NCI-H748 (cell line): ENCODE data around the gene OR52E1.
"Not testable (repeated sequence)": the region's sequence is repeated elsewhere in the genome, so short reads cannot be mapped to it uniquely, and the experiment has no call there.

Source experiments
- DNase-seq: peaks from one replicate; lab custom pipeline; 2025; ENCODE audit not compliant: unreplicated experiment; lab: John Stamatoyannopoulos, UW

The OR52E1 gene

GRCh38 chr11:5069272-5069671 is at the start of gene OR52E1:
OR52E1 (plus strand) TSS chr11:5069572.
- DNase-seq: no peak

DNA sequence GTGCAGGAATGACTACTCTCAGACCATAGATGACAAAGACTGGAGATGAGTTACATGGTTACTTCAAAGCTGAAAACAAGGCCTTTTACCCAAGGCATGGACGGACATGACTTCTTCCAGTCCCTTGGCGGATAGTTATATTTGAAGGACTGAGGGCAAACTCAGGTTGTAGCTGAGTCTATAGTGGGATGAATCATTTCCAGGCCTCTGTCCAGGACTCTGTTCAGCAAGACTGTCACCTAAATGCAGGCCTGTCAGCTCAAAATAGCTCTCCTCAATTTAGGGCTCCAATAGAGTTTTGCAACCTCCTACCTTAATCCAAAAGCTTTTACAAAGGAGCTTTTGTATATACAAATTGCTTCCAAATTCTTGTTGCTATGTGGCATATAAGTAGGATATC is 47.4 kb upstream of the OR52E1 start:
- DNase-seq: no peak

- DNase-seq: no peak
Observed at GRCh38 chr11:5036669-5037068, 32.7 kb upstream of the OR52E1 start.

DNA sequence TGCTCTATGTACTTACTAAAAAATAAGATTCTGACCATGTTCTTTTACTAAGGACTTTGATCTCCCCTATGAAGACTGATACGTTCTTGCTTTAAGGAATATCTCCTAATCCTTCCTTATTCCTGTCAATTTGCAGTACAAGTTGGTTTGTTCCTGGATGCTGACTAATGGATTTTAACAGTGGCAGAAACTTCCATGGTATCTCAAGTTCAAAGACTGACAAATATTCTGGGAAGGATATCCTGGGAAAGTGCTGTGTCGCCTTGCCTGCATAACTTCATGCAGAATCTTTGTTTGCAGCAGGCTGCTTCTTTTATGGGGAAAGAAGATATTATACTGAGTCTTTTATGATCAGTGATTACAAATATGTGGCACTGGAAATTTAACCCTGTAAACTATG is 31.4 kb upstream of the OR52E1 start:
- DNase-seq: no peak

DNA sequence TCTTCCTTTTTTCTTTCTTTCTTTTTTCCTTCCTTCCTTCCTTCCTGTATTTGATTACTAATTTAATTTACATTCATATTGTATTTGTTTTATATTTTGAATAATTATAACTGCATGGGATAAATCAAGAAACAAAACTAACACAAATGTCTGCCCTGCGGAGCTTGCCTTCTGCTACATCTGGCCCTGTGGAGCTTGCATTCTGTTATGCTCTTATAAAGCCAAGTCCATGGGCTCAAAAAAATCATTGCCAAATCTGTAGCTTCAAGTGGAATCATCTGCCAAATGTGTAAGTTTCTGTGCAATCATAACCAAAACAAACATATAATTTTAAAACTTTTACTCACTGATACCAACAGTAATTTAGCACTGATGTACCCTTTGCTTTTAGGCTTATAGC is 31.0 kb upstream of the OR52E1 start:
- no peak for DNase-seq

DNA sequence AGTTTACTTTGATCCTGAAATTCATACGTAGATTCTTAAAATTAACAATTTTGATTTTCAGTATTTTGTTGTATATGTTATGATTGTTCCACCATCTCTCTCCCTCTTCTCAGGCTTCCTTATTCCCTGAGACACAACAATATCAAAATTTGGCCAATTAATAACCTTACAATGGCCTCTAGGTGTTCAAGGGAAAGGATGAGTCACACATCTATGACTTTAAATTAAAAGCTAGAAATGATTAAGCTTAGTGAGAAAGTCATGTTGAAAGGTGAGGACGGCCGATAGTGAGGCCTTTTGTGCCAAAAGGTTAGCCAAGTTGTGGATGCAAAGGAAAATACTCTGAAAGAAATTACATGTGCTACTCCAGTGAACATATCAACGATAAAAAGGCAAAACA is 28.5 kb upstream of the OR52E1 start:
- DNase-seq: no peak

DNA sequence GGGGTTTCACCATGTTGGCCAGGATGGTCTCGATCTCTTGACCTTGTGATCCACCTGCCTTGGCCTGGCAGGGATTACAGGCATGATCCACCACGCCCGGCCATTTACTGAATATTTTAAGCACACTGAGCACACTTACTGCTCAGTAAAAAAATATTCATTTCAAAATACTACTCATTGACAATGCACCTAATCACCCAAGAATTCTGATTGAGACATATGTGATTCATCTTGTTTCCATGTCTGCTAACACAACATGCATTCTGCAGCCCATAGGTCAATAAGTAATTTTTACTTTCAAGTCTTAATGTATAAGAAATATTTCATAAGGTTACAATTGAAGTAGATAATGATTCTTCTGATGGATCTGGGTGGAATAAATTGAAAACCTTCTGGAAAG is 27.3 kb upstream of the OR52E1 start:
- no peak for DNase-seq

GRCh38 chr11:5043380-5043779 is 26.0 kb upstream of the OR52E1 start:
- no peak for DNase-seq

DNA sequence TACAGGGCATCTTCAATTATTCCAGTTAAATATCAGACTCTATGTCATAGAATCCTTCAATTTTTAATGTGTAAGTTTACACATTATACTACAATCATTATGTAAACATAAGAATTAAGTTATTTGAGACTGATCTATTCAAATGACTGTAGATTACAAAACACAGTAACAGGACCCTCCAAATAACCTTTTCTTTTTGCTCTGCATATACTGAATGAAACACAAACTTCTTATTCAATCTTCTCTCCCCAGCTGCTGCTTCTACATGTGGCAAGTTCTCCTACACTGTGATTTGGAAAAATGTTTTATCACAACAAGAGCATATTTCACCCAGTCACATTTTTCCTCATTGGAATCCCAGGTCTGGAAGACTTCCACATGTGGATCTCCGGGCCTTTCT is 23.1 kb upstream of the OR52E1 start, which contains the start of gene OR52J3:
TSS of gene OR52J3 (plus strand) at position 301 of the 400 bp plus-strand sequence. CDS start at position 301, 0 bp downstream.
- no peak for DNase-seq

DNA sequence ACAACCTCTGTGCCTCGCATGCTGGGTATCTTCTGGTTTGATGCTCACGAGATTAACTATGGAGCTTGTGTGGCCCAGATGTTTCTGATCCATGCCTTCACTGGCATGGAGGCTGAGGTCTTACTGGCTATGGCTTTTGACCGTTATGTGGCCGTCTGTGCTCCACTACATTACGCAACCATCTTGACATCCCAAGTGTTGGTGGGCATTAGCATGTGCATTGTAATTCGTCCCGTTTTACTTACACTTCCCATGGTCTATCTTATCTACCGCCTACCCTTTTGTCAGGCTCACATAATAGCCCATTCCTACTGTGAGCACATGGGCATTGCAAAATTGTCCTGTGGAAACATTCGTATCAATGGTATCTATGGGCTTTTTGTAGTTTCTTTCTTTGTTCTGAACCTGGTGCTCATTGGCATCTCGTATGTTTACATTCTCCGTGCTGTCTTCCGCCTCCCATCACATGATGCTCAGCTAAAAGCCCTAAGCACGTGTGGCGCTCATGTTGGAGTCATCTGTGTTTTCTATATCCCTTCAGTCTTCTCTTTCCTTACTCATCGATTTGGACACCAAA is 22.5 kb upstream of the OR52E1 start:
- no peak for DNase-seq

DNA sequence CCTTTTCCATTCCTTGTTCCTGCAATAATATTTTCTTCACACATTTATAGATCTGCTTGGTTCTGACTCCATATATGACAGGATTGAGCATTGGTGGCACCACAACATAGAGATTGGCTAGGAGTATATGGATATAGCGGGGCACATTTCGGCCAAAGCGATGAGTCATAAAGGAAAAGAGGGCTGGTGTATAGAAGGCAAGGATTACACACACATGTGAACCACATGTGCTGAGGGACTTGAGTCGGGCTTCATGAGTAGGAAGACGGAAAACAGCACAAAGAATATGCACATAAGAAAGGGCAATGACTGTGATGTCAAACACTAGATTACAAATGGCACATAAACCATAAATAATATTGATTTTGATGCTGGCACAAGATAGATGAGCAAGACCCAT is 10.7 kb upstream of the OR52E1 start:
- DNase-seq: not testable (repeated sequence)

GRCh38 chr11:5059391-5059790 is 10.0 kb upstream of the OR52E1 start, which contains the start of gene OR52E2:
OR52E2 (minus strand) TSS chr11:5059627; CDS start chr11:5059627, 0 bp downstream.
- DNase-seq: no peak

- no peak for DNase-seq
Observed at GRCh38 chr11:5065027-5065426, 4.3 kb upstream of the OR52E1 start.

DNA sequence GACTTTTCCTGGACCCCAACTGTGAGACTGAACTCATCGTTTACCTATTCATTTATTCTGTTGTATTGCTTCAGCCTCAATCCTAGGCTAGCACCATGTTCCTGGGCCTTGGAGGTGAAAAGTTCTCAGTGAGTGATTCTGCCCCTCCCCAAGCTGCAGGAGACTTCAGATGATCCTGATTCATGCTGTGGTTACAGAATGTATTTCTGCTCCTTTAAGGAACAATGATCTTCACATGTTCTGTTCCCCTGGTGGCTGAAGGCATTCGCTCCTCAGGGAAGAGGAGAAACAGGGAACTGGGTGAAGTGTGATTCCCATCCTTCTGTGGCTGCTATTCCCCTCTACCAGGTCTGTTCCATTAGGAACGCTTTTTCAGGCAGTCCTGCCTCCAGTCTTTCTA is 2.4 kb downstream of the OR52E1 start:
- DNase-seq: no peak

DNA sequence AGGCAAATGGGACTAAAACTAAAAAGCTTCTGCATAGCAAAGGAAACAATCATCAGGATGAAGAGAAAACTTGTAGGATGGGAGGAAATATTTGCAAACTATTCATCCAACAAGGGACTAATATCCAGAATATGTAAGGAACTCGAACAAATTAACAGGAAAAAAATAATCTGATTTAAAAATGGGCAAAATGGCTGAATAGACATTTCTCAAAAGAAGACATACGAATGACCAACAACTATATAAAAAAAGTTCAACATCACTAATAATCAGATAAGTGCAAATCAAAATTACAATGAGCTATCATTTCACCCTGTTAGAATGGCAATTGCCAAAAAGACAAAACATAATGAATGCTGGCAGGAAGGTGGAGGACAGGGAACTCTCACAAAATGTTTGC is 12.0 kb downstream of the OR52E1 start:
- DNase-seq: no peak

DNA sequence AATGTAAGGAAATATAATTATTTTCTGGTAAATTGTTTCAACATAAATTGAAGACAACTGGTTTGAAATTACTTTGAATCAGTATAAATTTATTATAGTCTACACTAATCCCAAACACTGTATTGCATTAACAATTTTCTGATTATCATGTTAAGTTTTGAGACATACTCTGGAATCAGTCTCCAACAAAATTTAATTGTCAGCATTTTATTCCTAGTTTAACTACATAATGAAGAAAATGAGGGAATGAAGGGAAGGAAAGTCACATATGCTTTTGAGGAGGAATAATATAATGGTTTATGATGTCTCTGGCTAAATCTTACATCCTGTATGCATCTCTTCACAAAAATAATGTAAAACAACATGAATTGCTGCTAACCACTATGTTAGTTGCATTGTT is 14.2 kb downstream of the OR52E1 start:
- no peak for DNase-seq

DNA sequence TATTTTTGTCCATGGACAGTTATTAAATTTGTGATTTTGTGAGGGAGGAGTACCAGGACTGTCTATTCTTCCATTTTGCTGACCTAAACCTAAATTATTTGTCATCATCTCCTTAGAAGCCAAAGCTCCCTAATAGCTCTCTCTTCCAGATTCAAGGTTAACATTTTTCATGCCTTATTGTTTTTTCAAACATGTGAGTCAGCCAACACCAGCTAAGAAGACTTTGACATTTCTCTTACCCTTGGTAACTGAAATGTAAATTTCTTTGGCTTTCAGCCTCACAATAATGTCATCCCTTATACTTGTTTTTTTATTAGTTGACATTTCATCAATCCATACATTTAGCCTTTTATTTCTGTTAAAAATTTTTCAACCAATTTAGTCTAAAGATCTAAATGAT is 19.2 kb downstream of the OR52E1 start:
- DNase-seq: no peak

GRCh38 chr11:5090668-5091067 is 21.3 kb downstream of the OR52E1 start:
- no peak for DNase-seq

DNA sequence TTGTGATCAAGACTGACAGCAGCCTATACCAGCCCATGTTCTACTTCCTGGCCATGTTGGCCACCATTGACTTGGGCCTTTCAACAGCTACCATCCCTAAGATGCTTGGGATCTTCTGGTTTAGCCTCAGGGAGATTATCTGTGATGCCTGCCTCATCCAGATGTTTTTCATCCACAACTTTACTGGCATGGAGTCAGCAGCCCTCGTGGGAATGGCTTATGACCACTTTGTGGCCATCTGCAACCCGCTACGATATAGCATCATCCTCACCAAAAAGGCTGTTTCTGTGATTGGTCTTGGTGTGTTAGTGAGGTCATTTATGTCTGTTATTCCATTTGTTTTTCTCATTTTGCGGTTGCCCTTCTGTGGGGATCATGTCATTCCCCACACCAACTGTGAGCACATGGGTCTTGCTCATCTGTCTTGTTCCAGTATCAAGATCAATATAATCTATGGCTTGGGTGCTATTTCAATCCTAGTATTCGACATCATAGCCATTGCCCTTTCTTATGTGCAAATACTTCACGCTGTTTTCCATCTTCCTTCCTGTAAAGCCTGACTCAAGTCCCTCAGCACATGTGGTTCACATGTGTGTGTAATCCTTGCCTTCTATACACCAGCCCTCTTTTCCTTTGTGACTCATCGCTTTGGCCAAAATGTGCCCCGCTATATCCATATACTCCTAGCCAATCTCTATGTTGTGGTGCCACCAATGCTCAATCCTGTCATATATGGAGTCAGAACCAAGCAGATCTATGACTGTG is 23.6 kb downstream of the OR52E1 start:
- DNase-seq: no peak

- no peak for DNase-seq
Observed at GRCh38 chr11:5096011-5096410, 26.6 kb downstream of the OR52E1 start.

DNA sequence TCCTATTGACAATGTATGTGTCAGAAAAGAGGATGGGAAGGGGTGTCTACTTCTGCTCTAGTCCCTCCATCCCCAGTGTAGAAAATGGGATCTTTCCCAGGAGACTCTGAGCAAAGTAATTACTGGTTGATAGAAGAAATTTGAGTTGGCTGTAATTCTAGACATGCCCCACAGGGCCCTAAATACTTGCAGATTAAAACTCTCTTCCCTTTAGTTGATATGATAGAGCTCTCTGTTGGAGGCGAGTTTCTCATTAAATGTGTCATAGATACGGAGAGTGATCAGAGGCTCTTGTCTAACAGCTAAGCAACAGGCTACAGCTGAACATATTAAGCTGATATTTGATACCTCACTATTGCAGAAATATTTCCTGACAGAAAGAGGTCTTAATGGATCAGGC is 32.9 kb downstream of the OR52E1 start:
- peak; percentile 26 for DNase-seq

DNA sequence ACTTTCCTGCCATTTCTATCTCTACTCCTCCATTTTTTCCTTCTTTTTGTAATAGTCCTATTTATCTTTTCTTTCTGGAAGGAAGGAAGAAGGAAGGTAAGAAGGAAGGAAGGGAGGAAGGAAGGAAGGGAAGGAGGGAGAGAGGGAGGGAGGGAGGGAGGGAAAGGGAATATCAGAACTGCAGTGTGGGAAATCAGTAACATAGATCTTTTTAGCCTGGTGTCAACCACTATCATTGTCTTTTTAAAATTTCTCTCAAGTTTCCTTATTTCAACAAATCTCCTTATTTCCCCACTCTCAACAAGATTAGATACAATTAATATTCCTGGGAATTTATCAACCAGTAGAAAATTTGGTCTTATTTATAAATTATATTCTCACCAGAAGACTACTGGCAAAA is 33.7 kb downstream of the OR52E1 start:
- no peak for DNase-seq

GRCh38 chr11:5107285-5107684 is 37.9 kb downstream of the OR52E1 start:
- no peak for DNase-seq
